GM12865 (cell line): Measurements from ENCODE around the gene KCNH3.

ENCODE experiments used
- DNase-seq: peaks from one replicate; pipeline ENCODE4 v3.0.0; 2010; ENCODE audit warnings: low read depth
- H3K4me3 ChIP-seq: 2 replicates; pipeline ENCODE4 v1.5.1; 2011; ENCODE audit warnings: mild to moderate bottlenecking, low read depth, low read length, control low read depth
- CTCF ChIP-seq: IDR thresholded peaks from 2 replicates; pipeline ENCODE4 v1.5.1; 2011; ENCODE audit warnings: low read length, control low read depth, low read depth, inconsistent platforms; ENCODE audit not compliant: insufficient read depth; ENCODE audit errors: missing control alignments

KCNH3 gene

DNA sequence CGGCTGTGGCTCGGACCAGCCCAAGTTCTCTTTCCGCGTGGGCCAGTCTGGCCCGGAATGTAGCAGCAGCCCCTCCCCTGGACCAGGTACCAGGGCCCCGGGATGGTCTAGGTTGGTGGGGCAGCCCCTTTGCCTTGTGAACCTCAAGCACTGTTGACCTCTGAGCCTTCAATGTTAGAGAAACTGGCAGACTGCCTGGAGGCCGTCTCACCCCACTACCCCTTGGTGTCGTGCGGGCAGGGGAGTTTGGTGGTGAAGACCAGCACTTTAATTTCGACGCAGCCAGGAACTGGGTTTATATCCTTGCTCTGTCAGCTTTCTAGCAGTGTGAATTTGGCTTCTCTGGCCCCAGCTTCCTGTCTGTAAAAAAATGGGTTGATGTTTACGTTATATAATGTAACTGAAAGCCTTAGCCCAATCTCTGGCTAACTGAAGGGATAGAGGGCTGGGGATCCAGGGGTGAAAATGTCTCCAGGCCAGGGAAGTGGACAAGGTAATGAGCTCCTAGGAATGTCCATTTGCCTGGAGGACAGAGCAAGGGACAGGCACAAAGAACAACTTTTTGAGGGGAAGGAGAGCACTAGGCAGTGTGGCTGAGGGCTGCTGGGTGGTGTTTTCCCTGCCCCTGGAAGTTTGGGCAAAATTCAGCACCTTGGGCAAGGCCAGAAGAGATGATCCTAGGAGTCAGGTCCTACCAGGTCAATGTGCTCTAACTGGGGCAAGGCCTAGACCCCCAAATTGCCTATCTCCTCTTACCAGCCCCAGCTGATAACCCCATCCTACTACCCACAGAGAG lies 17.8 kb downstream of the KCNH3 start:
- no peak for DNase-seq
- TF ChIP-seq CTCF, result no peak
- H3K4me3 ChIP-seq, result no peak overlapping the region

- no peak for DNase-seq
- TF ChIP-seq CTCF, result no peak
- no peak overlapping the region for H3K4me3 ChIP-seq
Measured at GRCh38 chr12:49557187-49557916, 18.5 kb downstream of the KCNH3 start.

DNA sequence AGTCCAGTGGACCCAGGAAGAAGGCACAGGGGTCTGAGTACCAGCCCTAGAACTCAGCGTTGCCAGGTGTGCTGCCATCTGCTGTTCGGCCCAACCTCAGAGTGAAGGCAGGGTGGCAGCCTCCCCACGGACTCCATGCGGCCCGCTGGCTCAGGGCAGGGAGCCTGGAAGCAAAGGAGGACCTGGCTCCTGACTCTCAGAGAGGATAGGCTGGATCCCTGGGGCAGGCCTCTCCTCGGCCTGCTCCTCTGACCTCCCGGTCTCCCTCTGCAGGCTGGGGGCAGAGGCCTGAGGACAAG lies 19.0 kb downstream of the KCNH3 start:
- no peak for DNase-seq
- no peak for TF ChIP-seq CTCF
- H3K4me3 ChIP-seq, result no peak overlapping the region

DNA sequence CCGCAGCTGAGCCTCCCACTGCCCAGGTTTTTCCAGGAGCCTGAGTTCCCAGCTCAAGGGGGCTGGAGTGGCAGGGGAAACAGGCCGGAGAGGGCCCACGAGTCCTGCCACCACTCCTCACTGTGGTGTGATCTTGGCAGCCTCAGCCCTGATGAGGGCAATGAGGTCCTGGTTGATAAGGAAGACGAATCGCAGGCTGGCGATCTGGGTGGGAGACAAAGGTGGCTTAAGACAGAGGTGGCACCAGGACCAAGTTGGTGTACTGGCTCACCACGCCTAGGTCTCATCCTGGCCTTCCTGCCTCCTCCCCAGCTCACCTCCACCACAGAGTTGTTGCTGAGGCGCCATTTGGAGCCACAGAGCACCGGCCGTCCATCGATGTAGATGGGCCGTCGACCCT lies 19.7 kb downstream of the KCNH3 start:
- no peak for DNase-seq
- no peak overlapping the region for H3K4me3 ChIP-seq
- no peak for TF ChIP-seq CTCF

DNA sequence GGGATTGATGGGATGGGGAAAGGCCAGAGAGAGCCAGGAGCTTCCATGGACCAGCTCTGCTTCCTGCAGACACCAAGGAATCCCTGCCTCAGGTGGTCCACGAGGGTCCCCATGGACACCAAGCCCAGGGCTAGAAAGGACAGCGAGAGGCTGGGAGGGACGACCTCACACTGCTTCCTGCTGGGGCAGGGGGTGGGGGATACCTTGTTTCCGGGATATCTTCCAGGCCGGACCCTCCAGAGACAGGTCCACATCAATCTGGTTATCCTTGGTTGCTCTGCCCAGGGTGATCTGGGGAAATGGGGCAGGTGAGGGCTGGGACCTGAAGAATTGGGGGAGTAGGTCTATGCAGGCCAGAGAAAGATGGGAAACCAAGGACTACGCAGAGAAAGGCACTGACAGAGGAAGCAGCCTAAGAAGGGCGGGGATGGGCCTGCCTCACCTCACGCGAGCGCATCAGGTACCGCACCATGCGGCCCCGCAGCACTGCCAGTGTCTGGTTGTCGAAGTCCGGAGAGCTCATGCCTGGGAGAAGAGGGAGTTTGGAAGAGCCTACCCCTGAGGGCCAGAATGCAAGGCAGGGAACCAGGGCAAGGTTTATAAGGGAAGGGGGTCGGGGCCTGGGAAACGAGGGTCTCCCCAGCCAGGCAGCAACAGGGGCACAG lies 20.3 kb downstream of the KCNH3 start:
- TF ChIP-seq CTCF, result no peak
- DNase-seq, result no peak

GRCh38 chr12:49560695-49561094 lies 21.9 kb downstream of the KCNH3 start:
- H3K4me3 ChIP-seq, result no peak overlapping the region
- no peak for DNase-seq
- no peak for TF ChIP-seq CTCF

More for the DNA sequence above, 20.3 kb downstream of the KCNH3 start:
- H3K4me3 ChIP-seq, result no peak overlapping the region
